Stimulated activated naive CD8-positive, alpha-beta T cell treated with anti-CD3 and anti-CD28 coated beads, Interleukin-15, Interleukin-2, amounts not matched to agents 100 U/mL and 50 U/mL, for 24 hours (primary cell): ENCODE data around the gene ZRANB3.
"Not testable (repeated sequence)": the region's sequence is repeated elsewhere in the genome, so short reads cannot be mapped to it uniquely, and the experiment has no call there.

Experiments
- ATAC-seq: fragments of 150-1000 bp; cut with Tn5 transposase; one replicate; pipeline ENCODE4 v1.10.0; 2021
- DNase-seq: peaks from one replicate; pipeline ENCODE4 v3.0.0; 2021

Gene ZRANB3

GRCh38 chr2:135530313-135531230, at the start of gene ZRANB3:
Gene ZRANB3 (minus strand): TSS chr2:135531218.
- peak; percentile 76 for ATAC-seq
- DNase-seq: peak; percentile 89

- ATAC-seq: no peak
- DNase-seq: no peak
Measured at GRCh38 chr2:135573620-135574019, 42.6 kb upstream of the ZRANB3 start.

- DNase-seq: no peak
Measured at GRCh38 chr2:135570884-135571283, 39.9 kb upstream of the ZRANB3 start.

GRCh38 chr2:135563793-135564192, 32.8 kb upstream of the ZRANB3 start:
- ATAC-seq: peak; percentile 86
- peak; percentile 6 for DNase-seq

More at GRCh38 chr2:135570884-135571283, 39.9 kb upstream of the ZRANB3 start:
- ATAC-seq: no peak

- DNase-seq (no peak), ATAC-seq (no peak)
Measured at GRCh38 chr2:135561925-135562324, 30.9 kb upstream of the ZRANB3 start.

GRCh38 chr2:135557530-135557929, 26.5 kb upstream of the ZRANB3 start:
- ATAC-seq (no peak), DNase-seq (no peak)

- no peak for ATAC-seq
- DNase-seq: no peak
Measured at GRCh38 chr2:135555311-135555710, 24.3 kb upstream of the ZRANB3 start.

- ATAC-seq: no peak
- no peak for DNase-seq
Measured at GRCh38 chr2:135552887-135553286, 21.9 kb upstream of the ZRANB3 start.

GRCh38 chr2:135551356-135551755, 20.3 kb upstream of the ZRANB3 start:
- ATAC-seq: no peak
- DNase-seq: no peak

GRCh38 chr2:135547311-135547710, 16.3 kb upstream of the ZRANB3 start:
- DNase-seq: no peak
- ATAC-seq: no peak

GRCh38 chr2:135546436-135546835, 15.4 kb upstream of the ZRANB3 start:
- DNase-seq (no peak), ATAC-seq (peak; percentile 49)

GRCh38 chr2:135533545-135533944, 2.5 kb upstream of the ZRANB3 start:
- not testable (repeated sequence) for DNase-seq, ATAC-seq

- DNase-seq (no peak), ATAC-seq (no peak)
Measured at GRCh38 chr2:135532581-135532980, 1.6 kb upstream of the ZRANB3 start.

- ATAC-seq (peak; percentile 91), DNase-seq (peak; percentile 94)
Measured at GRCh38 chr2:135531231-135532197, 496 bp upstream of the ZRANB3 start, which contains the start of gene R3HDM1. Gene R3HDM1 (plus strand): TSS chr2:135531484. CDS start chr2:135604846, 73,362 bp downstream.

- no peak for DNase-seq
- no peak for ATAC-seq
Measured at GRCh38 chr2:135528006-135528405, 3.0 kb downstream of the ZRANB3 start.

- no peak for DNase-seq
- no peak for ATAC-seq
Measured at GRCh38 chr2:135525786-135526185, 5.2 kb downstream of the ZRANB3 start.

GRCh38 chr2:135512099-135512498, 18.9 kb downstream of the ZRANB3 start:
- DNase-seq (no peak), ATAC-seq (no peak)

GRCh38 chr2:135510577-135510976, 20.4 kb downstream of the ZRANB3 start:
- DNase-seq (no peak), ATAC-seq (no peak)

- ATAC-seq: no peak
Measured at GRCh38 chr2:135504811-135505210, 26.2 kb downstream of the ZRANB3 start.

GRCh38 chr2:135498588-135498987, 32.4 kb downstream of the ZRANB3 start:
- not testable (repeated sequence) for ATAC-seq, DNase-seq

More at GRCh38 chr2:135504811-135505210, 26.2 kb downstream of the ZRANB3 start:
- DNase-seq: no peak

GRCh38 chr2:135494917-135495316, 36.1 kb downstream of the ZRANB3 start:
- ATAC-seq (no peak), DNase-seq (no peak)

GRCh38 chr2:135494503-135494902, 36.5 kb downstream of the ZRANB3 start:
- no peak for ATAC-seq
- no peak for DNase-seq
